GM12878 (cell line): Measurements from ENCODE around the gene FBXW8.

ENCODE experiments used
- ATF3 ChIP-seq: IDR thresholded peaks from 2 replicates; pipeline ENCODE4 v1.6.1; 2011; ENCODE audit warnings: low read depth, mild to moderate bottlenecking, low read length, moderate library complexity, borderline replicate concordance; ENCODE audit errors: extremely low read depth
- EP300 ChIP-seq, 2 experiments: fragments of 150-350 bp in 1 of 2; IDR thresholded peaks; 2 replicates each; pipeline ENCODE4 v1.6.1; 2011 to 2012; ENCODE audit warnings: low read depth in 2 of 2, low read length in 2 of 2, borderline replicate concordance in 1 of 2, improper control_type of control experiment in 1 of 2, inconsistent platforms in 1 of 2; ENCODE audit not compliant: control insufficient read depth in 1 of 2

DNA sequence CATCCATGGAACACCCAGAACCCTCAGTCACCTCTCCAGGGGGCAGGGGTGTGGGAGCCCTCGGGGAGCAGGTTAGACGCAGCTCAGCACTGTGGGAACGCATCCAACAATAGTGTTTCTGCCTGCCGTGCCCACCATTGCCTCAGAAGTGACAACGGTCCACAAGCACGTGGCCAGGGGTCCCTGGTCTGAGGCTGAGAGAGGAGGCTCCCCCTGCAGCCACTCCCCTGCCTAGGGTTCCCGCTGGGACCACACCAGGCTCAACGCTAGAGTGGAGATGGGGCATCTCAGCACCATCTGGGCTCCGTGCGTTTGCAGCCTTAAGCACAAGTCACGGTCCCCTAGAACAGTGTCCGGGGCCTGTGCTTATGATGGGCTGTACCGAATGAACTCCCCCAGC lies 125.8 kb downstream of the FBXW8 start:
- TF ChIP-seq EP300 (IDR thresholded peaks at IDR 0.05; ENCODE audit: borderline replicate concordance in 1 of 2, control insufficient read depth in 1 of 2, low read depth in 2 of 2, low read length in 2 of 2): no peak
- no peak for TF ChIP-seq ATF3
